Measurements from ENCODE around the gene POP7. TPM values are rescaled to one million over a fixed set of nuclear protein-coding genes. Genes with fewer than 3 reads are reported as not detected.
"Not testable (repeated sequence)": the region's sequence is repeated elsewhere in the genome, so short reads cannot be mapped to it uniquely, and the experiment has no call there.

POP7 gene
- total RNA-seq, 2 experiments from 2014 or later = 32.5 to 35.2 TPM

DNA sequence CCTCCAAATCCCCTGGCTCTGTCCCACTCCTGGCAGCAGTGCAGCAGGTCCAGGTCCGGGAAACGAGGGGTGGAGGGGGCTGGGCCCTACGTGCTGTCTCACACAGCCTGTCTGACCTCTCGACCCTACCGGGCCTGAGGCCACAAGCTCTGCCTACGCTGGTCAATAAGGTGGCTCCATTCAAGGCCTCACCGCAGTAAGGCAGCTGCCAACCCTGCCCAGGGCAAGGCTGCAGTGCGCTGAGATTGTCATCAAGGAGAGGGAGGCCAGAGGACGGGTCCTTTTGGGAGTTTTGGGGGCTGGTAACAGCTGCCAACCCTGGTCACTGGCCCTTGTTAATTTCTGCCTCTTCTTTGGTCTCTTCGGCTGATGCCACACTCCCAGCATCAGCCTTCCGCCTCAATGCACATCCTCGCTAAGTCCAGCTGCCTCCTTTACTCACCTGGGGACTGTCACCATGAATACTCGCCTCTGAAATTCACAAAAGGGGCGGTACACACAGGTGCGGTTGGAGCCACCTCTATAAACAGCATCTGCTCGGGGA, 17.9 kb downstream of the POP7 start:
- CTCF ChIA-PET = interaction anchor here (0.5 to 8.6 kb wide), 2 partner anchors 18 to 71 kb away, joined by 3 to 49 read pairs; partner anchors contain the start of gene POP7
- Mint-ChIP-seq H3K27me3 (peaks cover 48% of the 10 kb centered on the region), H3K4me3 (no peak overlapping the region), H3K27ac (no peak overlapping the region), H3K4me1 (peaks cover 4% of the 10 kb centered on the region), H3K9me3 (no peaks in the 10 kb centered on the region), H3K36me3 (ENCODE audit: low read depth) (no peaks in the 10 kb centered on the region)
- DNase-seq = no peak
- POLR2A ChIA-PET = interaction anchor here (1.0 kb wide), 1 partner anchor 18 kb away, joined by 7 read pairs; the partner anchor contains the start of gene POP7

DNA sequence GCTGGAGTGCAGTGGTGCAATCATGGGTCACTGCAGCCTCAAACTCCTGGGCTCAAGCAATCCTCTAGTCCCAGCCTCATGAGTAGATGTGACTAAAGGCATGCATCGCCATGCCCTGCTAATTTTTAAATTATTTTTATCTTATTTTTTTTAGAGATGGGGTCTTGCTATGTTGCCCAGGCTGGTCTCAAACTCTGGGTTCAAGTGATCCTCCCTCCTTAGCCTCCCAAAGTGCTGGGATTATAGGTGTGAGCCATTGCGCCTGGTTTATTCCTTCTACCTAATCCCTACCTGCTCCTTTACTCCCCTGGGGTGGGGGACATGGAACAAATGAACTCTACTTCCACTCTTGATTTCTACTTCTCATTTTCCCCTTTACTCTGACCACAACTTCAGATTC, 18.4 kb downstream of the POP7 start:
- DNase-seq; H3K36me3 Mint-ChIP-seq (ENCODE audit: low read depth): not testable (repeated sequence)

GRCh38 chr7:100726996-100727761, 21.3 kb downstream of the POP7 start:
- H3K9me3 Mint-ChIP-seq = no peaks in the 10 kb centered on the region
- peaks cover 4% of the 10 kb centered on the region for H3K4me1 Mint-ChIP-seq
- DNase-seq = no peak
- H3K4me3 Mint-ChIP-seq = no peak overlapping the region
- ChIA-PET CTCF (interaction anchor here (0.9 to 8.6 kb wide), 3 partner anchors 22 to 125 kb away, joined by 3 to 49 read pairs (median 3); partner anchors contain the start of genes POP7 and SLC12A9), POLR2A (no interaction called here)
- H3K27me3 Mint-ChIP-seq = peaks cover 23% of the 10 kb centered on the region
- H3K36me3 Mint-ChIP-seq (ENCODE audit: low read depth) = no peaks in the 10 kb centered on the region
- H3K27ac Mint-ChIP-seq = no peak overlapping the region

More for the DNA sequence above, 18.4 kb downstream of the POP7 start:
- H3K27me3 Mint-ChIP-seq = peaks cover 43% of the 10 kb centered on the region
- H3K9me3 Mint-ChIP-seq, H3K4me1 Mint-ChIP-seq, H3K27ac Mint-ChIP-seq, H3K4me3 Mint-ChIP-seq: not testable (repeated sequence)
- ChIA-PET POLR2A (interaction anchor here (1.4 kb wide), 1 partner anchor 49 kb away, joined by 4 read pairs; no protein-coding TSS in a partner anchor), CTCF (interaction anchor here (1.0 to 8.6 kb wide), 3 partner anchors 19 to 90 kb away, joined by 3 to 49 read pairs (median 6); partner anchors contain the start of gene POP7)

DNA sequence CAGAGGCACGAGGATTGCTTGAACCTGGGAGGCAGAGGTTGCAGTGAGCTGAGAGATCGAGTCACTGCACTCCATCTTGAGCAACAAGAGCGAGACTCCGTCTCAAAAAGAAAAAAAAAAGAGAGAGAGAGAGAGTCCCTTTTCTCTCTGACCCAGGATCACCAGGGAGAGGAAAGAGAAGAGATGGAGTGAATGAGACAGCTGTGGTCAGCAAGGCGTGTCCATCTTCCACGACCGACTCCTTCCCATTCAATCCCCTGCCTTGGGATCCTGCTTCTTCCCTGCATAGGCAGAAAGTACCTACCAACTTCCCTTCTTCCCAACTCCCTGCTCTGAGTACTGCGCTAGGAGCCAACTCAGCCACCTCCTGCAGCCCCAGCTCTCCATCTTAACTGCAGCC, 22.3 kb downstream of the POP7 start:
- POLR2A ChIA-PET = interaction anchor here (0.8 to 0.9 kb wide), 2 partner anchors 15 to 142 kb away, joined by 4 read pairs; partner anchors contain the start of gene FBXO24
- no peaks in the 10 kb centered on the region for H3K9me3 Mint-ChIP-seq
- no peaks in the 10 kb centered on the region for H3K36me3 Mint-ChIP-seq (ENCODE audit: low read depth)
- H3K27me3 Mint-ChIP-seq = peaks cover 15% of the 10 kb centered on the region
- CTCF ChIA-PET = interaction anchor here (2.3 to 8.6 kb wide), 2 partner anchors 23 kb away, joined by 8 to 49 read pairs; partner anchors contain the start of gene POP7
- H3K27ac Mint-ChIP-seq = no peak overlapping the region
- DNase-seq = no peak
- no peak overlapping the region for H3K4me3 Mint-ChIP-seq
- H3K4me1 Mint-ChIP-seq = peaks cover 4% of the 10 kb centered on the region

DNA sequence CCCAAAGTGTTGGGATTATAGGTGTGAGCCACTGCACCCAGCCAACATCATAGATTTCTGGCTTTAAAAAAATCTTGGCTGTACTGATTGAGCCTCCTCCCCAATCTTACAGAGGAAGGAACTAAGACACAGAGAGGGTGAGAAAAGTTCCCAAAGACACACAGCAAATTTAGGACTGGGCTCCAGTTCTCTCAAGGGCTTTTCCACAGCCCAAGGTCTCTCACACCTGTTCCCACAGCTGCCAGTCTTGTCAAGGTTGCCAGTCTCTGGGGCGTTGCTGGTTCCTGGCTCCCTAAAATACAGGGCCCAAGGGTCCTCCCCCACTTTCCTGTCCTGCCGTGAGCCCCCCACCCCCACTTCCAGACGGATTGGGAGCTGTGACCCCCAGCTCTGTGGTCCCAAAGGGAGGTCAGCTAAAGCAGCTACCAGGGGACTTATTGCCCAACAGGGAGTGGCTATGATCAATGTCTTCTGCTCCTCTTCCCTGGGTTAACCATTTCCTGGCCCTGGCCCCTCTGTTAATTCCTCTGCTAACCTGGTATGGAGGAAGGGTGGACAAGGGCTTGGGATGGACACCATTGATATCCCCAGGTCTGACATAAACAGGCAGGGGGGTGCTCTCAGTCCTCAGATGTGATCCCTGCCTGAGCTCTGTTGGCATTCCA, 24.3 kb downstream of the POP7 start:
- Mint-ChIP-seq H3K4me1 (peaks cover under 1% of the 10 kb centered on the region), H3K27me3 (peaks cover 8% of the 10 kb centered on the region), H3K4me3 (no peak overlapping the region), H3K27ac (no peak overlapping the region), H3K9me3 (no peaks in the 10 kb centered on the region), H3K36me3 (ENCODE audit: low read depth) (no peaks in the 10 kb centered on the region)
- POLR2A ChIA-PET = no interaction called here
- CTCF ChIA-PET = interaction anchor here (2.3 kb wide), 1 partner anchor 25 kb away, joined by 8 read pairs; the partner anchor contains the start of gene POP7
- DNase-seq = no peak

DNA sequence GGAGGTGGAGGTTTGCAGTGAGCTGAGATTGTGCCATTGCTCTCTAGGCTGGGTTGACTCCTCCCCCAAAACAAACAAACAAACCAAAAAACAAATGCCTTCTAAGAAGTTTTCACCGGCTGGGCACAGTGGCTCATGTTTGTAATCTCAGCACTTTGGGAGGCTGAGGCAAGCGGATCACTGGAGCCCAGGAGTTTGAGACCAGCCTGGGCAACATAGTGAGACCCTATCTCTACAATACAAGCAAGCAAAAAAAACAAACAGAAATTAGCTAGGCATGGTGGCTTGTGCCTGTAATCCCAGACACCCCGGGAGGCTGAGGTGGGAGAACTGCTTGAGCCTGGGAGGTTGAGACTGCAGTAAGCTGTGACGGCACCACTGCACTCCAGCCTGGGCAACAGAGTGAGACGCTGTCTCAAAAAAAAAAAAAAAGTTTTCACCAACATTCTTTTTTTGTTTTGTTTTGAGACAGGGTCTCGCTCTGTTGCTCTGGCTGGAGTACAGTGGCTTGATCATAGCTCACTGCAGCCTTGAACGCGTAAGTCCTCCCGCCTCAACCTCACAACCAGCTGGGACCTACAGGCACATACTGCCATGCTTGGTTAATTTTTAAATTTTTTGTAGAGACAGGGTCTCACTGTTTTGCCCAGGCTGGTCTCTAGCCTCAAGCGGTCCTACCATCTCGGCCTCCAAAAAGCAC, 26.2 kb downstream of the POP7 start:
- Mint-ChIP-seq H3K27me3 (peaks cover 8% of the 10 kb centered on the region), H3K9me3 (no peaks in the 10 kb centered on the region), H3K36me3 (ENCODE audit: low read depth) (no peaks in the 10 kb centered on the region), H3K27ac (no peak overlapping the region), H3K4me1 (no peaks in the 10 kb centered on the region), H3K4me3 (no peak overlapping the region)
- DNase-seq = no peak
- ChIA-PET CTCF (interaction anchor here (1.2 kb wide), 1 partner anchor 27 kb away, joined by 3 read pairs; no protein-coding TSS in a partner anchor), POLR2A (no interaction called here)

- no peak overlapping the region for H3K4me3 Mint-ChIP-seq
- ChIA-PET CTCF (no interaction called here), POLR2A (no interaction called here)
- no peak overlapping the region for H3K27ac Mint-ChIP-seq
- no peaks in the 10 kb centered on the region for H3K27me3 Mint-ChIP-seq
- no peaks in the 10 kb centered on the region for H3K4me1 Mint-ChIP-seq
- no peaks in the 10 kb centered on the region for H3K9me3 Mint-ChIP-seq
- no peak for DNase-seq
- H3K36me3 Mint-ChIP-seq (ENCODE audit: low read depth) = no peaks in the 10 kb centered on the region
Observed at GRCh38 chr7:100735730-100736129, 29.8 kb downstream of the POP7 start.

DNA sequence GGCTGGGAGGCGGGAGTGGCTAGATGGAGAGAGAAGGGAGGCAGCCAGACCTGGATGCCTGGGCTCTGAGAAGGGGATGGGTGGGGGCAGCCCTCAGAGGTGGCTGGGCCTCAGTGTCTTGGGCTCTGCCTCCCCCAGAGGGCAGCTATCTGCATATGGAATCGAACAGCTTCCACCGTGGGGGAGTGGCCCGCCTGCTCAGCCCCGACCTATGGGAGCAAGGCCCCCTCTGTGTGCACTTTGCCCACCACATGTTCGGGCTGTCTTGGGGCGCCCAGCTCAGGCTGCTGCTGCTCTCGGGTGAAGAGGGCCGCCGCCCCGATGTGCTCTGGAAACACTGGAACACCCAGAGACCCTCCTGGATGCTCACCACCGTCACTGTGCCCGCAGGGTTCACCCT, 30.8 kb downstream of the POP7 start:
- DNase-seq = no peak
- Mint-ChIP-seq H3K36me3 (ENCODE audit: low read depth) (no peaks in the 10 kb centered on the region), H3K9me3 (no peaks in the 10 kb centered on the region), H3K27ac (no peak overlapping the region), H3K27me3 (no peaks in the 10 kb centered on the region), H3K4me1 (no peaks in the 10 kb centered on the region), H3K4me3 (no peak overlapping the region)
- CTCF ChIA-PET = no interaction called here
- POLR2A ChIA-PET = no interaction called here

GRCh38 chr7:100739934-100740333, 34.0 kb downstream of the POP7 start:
- DNase-seq = no peak
- Mint-ChIP-seq H3K36me3 (ENCODE audit: low read depth) (no peaks in the 10 kb centered on the region), H3K9me3 (no peaks in the 10 kb centered on the region), H3K4me3 (no peak overlapping the region), H3K27me3 (peaks cover 4% of the 10 kb centered on the region), H3K4me1 (no peaks in the 10 kb centered on the region), H3K27ac (no peak overlapping the region)
- POLR2A ChIA-PET = no interaction called here
- CTCF ChIA-PET = no interaction called here

DNA sequence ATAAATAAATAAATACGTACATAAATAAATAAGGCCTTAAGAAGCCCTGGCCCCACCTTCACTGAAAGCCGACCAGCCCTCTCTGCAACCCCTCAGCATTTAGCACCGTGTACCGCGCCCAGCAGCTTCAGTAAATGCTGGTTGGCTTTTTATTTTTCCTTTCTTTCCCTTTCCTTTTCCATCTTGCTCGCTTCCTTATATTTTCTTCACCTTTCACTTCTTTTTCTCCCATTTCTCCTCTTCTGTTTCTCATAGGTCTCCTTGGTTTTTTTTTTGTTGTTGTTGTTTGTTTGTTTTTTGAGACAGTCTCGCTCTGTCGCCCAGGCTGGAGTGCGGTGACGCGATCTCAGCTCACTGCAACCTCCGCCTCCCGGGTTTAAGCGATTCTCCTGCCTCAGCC, 38.7 kb downstream of the POP7 start:
- H3K4me1 Mint-ChIP-seq = peaks cover 4% of the 10 kb centered on the region
- no peaks in the 10 kb centered on the region for H3K9me3 Mint-ChIP-seq
- ChIA-PET POLR2A (no interaction called here), CTCF (no interaction called here)
- H3K27ac Mint-ChIP-seq = no peak overlapping the region
- H3K36me3 Mint-ChIP-seq (ENCODE audit: low read depth) = no peaks in the 10 kb centered on the region
- H3K4me3 Mint-ChIP-seq = no peak overlapping the region
- peaks cover 8% of the 10 kb centered on the region for H3K27me3 Mint-ChIP-seq
- no peak for DNase-seq

GRCh38 chr7:100745184-100745583, 39.3 kb downstream of the POP7 start:
- Mint-ChIP-seq H3K4me1 (peaks cover 4% of the 10 kb centered on the region), H3K9me3 (no peaks in the 10 kb centered on the region), H3K27me3 (peaks cover 8% of the 10 kb centered on the region), H3K4me3 (peak overlapping the region; percentile 70), H3K36me3 (ENCODE audit: low read depth) (no peaks in the 10 kb centered on the region), H3K27ac (no peak overlapping the region)
- CTCF ChIA-PET = no interaction called here
- DNase-seq = peak; percentile 47
- POLR2A ChIA-PET = no interaction called here

DNA sequence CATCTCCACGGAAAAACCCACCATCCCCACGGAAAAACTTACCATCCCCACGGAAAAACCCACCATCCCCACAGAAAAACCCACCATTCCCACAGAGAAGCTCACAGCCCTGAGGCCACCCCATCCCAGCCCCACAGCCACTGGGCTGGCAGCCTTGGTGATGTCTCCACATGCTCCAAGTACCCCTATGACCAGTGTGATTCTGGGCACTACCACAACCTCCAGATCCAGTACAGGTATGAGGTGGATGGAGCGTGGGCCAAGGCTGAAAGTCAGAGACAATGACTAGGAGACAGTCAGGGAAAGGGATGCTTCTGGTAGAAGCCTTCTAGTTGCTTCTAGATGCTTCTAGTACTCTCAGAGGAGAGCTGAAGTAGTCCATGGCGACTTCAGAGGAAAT, 47.1 kb downstream of the POP7 start:
- DNase-seq = no peak

DNA sequence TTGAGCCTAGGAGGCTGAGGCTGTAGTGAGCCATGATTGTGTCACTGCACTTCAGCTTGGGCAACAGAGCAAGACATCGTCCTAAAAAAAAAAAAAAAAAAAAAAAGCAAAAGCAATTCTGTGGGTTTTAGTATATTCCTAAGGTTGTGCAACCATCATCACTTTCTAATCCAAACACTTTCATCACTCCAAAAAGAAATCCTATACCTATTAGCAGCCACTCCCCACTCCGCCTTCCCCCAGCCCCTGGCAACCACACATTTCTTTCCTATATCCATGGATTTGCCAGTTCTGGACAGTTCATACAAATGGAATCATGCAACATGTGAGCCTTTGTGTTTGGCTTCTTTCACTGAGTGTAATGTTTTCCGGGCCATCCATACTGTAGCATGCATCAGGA, 47.8 kb downstream of the POP7 start:
- Mint-ChIP-seq H3K4me1 (no peaks in the 10 kb centered on the region), H3K9me3 (no peaks in the 10 kb centered on the region), H3K4me3 (no peak overlapping the region), H3K27ac (no peak overlapping the region), H3K36me3 (ENCODE audit: low read depth) (no peaks in the 10 kb centered on the region), H3K27me3 (peaks cover 16% of the 10 kb centered on the region)
- no peak for DNase-seq
- POLR2A ChIA-PET = no interaction called here
- CTCF ChIA-PET = no interaction called here

More for the DNA sequence above, 47.1 kb downstream of the POP7 start:
- peaks cover 16% of the 10 kb centered on the region for H3K27me3 Mint-ChIP-seq
- H3K4me1 Mint-ChIP-seq = no peaks in the 10 kb centered on the region
- no peak overlapping the region for H3K27ac Mint-ChIP-seq
- no peak overlapping the region for H3K4me3 Mint-ChIP-seq
- POLR2A ChIA-PET = no interaction called here
- H3K9me3 Mint-ChIP-seq = no peaks in the 10 kb centered on the region
- CTCF ChIA-PET = no interaction called here
- no peaks in the 10 kb centered on the region for H3K36me3 Mint-ChIP-seq (ENCODE audit: low read depth)
